Activated CD4-positive, alpha-beta T cell treated with anti-CD3 and anti-CD28 coated beads for 1 hour (primary cell): ENCODE measurements around the gene POM121C.
A peak's percentile ranks its signal among the peaks of the same experiment; 100 is the strongest.
"Not testable (repeated sequence)": the region's sequence is repeated elsewhere in the genome, so short reads cannot be mapped to it uniquely, and the experiment has no call there.

Experiments used
- DNase-seq: peaks from one replicate; pipeline ENCODE4 v3.0.0-alpha.2; 2020

Gene POM121C

DNA sequence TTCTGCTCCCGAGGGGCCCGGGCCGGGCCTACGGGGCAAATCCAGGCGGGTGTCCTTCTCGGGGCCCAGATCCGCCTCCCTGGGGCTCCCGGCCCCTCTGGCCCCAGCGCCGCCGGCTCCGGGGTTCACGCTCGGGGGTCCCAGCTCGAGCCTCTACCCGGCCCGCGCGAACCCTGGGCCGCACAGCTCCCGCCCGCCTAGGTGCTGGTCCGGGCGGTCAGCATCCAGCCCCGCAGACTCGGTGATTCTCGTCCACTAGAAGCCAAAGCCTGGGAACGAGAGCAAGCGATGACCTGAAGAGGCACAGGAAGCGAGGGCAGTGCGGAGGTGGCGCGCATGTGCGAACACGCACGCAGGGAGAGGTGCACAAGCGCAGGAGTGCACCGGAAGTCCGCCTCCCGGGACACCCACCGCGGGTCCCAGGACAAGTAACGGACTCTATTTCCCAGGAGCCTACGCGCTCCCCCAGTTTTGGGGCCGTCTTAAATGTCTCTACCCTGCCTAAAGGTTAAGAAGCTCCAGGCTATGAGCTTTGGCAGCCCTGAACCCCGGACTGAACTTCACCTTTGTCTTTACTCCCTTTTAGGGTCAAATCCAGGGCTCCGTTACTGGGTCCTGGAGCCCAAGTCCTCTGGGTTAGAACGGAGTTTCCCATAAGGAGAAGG, at the start of gene POM121C:
TSS of gene POM121C (minus strand) at position 321 of the 665 bp plus-strand sequence. CDS start 44,803 bp downstream, outside the sequence.
- peak; percentile 74 for DNase-seq

GRCh38 chr7:75534727-75535307, 48.7 kb upstream of the POM121C start:
- DNase-seq, result no peak

GRCh38 chr7:75533926-75534325, 47.8 kb upstream of the POM121C start:
- DNase-seq, result no peak

DNA sequence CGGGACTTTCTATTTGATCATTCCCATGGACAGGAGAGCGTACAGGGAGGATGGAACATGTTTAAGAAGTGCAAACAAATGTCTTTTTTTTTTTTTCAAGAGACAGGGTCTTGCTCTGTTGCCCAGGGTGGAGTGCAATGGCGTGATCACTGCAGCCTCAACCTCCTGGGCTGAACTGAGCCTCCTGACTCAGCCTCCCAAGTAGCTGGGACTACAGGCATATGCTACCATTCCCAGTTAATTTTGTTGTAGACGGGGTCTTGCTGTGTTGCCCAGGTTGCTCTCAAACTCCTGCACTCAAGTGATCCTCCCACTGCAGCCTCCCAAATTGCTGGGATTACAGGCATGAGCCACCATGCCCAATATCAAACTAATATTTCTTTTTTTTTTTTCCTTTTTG, 46.5 kb upstream of the POM121C start:
- DNase-seq, result no peak

DNA sequence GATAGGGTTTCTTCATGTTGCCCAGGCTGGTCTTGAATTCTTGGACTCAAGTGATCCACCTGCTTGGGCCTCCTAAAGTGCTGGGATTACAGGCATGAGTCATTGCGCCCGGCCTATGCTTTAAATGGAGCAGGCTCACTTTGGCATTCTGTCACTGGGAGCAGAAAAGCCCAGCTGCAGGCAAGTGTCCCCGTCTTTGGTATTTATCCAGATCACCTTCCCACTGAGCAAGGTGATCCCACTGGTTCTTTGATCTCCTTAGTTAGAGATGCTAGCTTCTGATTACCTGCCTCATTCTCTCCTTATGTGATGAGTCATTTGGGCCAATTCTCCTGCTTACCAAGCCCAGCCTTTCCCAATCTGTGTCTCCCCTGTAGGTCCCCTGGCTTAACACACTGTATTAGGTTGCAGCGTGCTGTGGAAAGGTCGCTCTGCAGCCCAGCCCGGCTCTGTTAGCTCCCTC, 45.3 kb upstream of the POM121C start:
- DNase-seq, result no peak

- not testable (repeated sequence) for DNase-seq
These were observed 41.2 kb upstream of the POM121C start for GRCh38 chr7:75527224-75527722.

DNA sequence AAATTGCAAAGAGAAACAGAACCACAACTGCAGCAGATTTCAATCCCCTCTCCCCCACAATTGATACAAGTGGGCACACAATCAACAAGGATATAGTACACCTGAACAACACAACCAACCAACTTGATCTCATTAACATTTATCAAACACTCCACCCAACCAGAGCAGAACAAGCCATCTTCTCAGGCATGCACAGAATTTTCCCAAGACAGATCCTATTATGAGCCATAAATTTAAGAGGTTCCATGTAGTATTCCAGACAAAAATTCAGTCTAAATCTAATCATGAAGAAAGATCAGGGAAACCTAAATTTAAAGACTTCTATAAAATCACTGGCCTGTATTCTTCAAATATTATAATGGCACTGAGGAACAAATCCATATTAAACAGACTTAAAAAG, 35.6 kb upstream of the POM121C start:
- not testable (repeated sequence) for DNase-seq

- DNase-seq, result not testable (repeated sequence)
These were observed 32.7 kb upstream of the POM121C start for GRCh38 chr7:75518842-75519241.

DNA sequence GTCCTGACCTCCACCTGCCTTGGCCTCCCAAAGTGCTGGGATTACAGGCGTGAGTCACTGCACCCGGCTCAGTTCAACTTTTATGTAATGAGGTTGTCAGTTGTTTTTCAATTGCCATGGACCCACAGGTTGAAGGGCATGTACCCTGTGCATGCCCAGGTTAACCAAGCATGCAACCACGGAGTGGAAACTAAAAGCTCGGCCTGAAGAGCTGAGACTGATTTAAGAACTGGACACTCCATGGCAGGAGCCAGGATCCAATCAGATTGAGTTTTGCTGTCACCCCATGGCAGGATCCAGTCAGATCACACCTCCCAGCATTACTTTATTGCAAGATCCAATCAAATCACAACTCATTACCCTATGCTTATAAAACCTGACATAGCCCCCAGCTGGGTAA, 22.9 kb upstream of the POM121C start:
- not testable (repeated sequence) for DNase-seq

- not testable (repeated sequence) for DNase-seq
These were observed 5.9 kb upstream of the POM121C start, which contains the start of gene SPDYE5 for GRCh38 chr7:75492020-75492419. SPDYE5 (plus strand) TSS chr7:75492320; CDS start chr7:75494048, 1,728 bp downstream.

- DNase-seq, result not testable (repeated sequence)
These were observed 632 bp downstream of the POM121C start for GRCh38 chr7:75485355-75485978.

DNA sequence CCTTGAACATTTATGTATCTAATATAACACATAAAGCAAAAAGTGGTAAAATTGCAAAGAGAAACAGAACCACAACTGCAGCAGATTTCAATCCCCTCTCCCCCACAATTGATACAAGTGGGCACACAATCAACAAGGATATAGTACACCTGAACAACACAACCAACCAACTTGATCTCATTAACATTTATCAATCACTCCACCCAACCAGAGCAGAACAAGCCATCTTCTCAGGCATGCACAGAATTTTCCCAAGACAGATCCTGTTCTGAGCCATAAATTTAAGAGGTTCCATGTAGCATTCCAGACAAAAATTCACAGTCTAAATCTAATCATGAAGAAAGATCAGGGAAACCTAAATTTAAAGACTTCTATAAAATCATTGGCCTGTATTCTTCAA, 5.8 kb downstream of the POM121C start:
- not testable (repeated sequence) for DNase-seq

DNA sequence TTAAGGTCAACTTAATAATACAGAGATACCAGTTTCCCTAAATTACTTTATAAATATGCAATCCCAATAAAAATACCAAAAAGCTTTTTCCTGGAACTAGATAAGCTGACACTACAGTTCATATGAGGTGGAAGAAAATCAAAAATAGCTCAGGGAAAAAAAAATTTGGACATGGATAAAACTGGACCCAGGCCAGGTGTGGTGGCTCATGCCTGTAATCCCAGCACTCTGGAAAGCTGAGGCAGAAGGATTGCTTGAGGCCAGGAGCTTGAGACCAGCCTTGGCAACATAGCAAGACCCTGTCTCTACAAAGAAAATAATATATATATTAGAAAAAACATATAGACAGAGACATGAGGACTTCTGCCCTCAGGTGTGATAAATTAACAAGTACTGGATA, 8.6 kb downstream of the POM121C start:
- DNase-seq, result not testable (repeated sequence)

GRCh38 chr7:75470166-75470565, 15.9 kb downstream of the POM121C start:
- not testable (repeated sequence) for DNase-seq

DNA sequence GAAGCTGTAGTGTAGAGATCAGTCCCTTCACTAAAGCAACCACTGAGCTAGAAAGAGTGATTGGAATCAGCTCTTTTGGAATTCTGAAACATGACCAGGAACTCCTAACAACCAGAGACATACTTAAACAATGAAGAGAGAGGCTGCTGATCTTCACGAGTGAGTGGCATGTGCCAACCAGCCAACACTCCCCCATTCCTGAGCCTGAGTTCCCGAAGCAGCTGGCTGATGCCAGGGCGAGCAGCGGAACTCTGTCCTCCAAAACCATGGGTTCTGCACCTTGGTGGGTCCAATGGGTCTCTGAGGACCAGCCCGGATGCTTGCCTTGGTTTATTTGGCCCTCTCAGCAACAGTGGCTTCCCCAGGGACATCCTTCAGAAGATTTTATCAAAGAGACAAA, 25.6 kb downstream of the POM121C start:
- DNase-seq, result not testable (repeated sequence)

DNA sequence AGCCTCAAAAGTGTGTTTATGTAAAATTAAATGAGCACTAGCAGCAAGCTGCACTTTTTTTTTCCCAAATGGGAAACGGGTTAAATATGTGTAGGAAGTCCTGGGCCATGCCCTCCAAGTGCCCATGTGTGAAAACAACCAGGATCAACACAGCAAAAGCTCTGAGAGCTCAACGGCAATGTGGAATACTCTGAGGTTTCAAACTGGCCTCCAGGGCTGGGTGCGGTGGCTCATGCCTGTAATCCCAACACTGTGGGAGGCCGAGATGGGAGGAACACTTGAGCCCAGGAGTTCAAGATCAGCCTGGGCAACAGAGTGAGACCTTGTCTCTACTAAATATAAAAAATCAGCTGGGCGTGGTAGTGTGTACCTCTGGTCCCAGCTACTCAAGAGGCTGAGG, 28.1 kb downstream of the POM121C start:
- DNase-seq, result not testable (repeated sequence)

GRCh38 chr7:75456403-75456802, 29.7 kb downstream of the POM121C start:
- DNase-seq, result not testable (repeated sequence)

DNA sequence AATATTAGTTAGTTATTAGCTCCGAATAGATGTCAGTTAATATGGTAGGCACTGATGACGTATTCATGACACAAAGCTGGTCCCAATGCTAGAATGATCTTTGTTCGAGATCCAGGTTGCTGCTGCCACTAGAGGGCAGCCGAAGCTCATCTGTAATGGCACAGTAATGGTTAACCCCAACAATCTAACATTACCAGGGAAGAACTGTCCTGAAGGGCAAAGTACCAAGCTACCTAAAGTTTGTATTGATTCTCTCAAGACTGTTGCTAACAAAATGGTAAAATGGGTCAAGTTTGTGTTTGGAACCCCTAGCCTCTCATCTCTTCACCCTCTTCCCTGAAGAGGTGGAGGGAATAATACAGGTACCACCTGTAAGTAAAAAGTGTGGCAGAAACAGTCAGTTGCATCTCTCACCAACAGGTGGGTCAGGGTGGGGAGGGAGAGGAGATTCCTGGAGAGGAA, 33.6 kb downstream of the POM121C start:
- DNase-seq, result not testable (repeated sequence)

DNA sequence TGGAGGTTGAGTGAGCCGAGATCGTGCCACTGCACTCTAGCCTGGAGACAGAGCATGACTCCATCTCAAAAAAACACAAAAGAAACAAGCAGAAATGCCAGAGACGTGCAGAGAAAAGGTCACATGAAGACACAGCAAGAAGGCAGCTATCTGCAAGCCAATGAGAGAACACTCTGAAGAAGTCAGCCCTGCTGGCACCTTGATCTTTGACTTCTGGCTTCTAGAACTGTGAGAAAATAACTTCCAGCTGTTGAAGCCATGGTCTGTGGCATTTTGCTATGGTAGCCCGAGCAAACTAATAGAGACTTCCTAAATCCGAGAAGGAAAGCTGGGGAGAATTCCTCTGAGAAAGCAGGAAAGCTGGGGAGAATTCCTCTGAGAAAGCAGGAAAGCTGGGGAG, 36.2 kb downstream of the POM121C start:
- not testable (repeated sequence) for DNase-seq

DNA sequence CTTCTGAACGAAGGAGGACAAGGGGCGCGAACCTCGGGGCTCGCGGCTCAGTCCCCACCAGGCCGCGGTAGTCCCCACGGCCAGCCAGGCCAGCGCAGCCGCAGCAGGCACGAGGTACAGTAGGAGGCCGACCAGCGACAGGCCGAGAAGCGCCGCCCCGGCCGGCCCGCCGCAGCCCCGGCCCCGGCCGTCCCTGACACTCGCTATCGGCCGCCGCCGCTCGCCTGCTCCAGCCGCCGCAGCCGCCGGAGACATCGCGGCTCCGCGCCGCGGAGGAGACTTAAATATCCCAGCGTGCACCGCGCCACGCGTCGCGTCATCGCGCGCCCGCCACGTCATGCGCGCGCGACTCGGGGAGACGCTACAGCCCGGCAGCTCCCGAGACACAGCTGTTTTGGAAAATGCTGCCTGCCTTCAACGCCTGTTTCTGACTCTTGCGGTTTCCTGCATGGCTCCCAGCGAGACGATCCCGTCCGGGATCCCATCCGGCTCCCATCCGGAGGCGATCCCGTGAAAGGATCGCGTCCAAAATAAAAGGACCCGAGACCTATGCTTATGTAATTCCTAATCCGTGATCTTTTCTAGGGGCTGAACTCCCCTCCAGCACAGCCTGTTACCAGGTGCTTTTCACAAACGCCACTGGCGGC, 43.5 kb downstream of the POM121C start:
- peak; percentile 31 for DNase-seq

DNA sequence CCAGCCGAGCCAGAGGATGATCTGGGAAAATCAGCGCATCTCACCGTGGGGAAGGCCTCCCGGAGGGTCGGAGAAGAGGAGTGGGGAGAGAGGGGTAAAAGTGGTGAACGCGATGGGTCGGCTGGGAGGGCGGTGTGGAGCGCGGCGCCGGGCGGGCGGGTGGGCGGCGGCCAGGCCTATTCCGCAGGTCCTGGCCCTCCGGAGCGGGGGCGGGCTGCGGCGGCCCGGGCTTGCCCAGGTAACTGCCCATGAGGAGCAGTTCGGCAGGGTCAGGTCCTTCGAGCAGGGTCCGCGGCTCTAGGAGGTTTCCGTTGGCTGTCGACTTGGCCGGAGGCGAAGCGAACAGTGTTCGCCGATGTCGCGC, 44.0 kb downstream of the POM121C start:
- DNase-seq, result not testable (repeated sequence)

DNA sequence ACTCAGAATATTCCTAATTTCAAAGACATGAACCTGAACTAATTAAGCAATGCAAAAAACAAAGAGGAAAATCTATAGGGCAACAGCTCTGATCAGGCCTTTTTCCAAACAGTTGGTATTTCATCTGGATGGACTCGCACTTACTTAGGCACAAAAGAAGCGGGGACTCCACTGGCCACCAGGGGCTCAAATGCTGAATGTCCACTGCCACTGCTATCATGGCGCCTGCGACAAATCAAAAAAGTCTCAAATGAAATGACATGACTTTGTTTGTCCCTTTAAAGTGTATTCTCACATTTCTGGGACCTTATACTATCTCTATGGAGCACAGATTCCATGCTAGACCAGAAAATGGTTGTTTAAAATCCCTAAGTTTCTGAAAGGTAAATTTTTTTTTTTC, 47.1 kb downstream of the POM121C start:
- DNase-seq, result not testable (repeated sequence)

DNA sequence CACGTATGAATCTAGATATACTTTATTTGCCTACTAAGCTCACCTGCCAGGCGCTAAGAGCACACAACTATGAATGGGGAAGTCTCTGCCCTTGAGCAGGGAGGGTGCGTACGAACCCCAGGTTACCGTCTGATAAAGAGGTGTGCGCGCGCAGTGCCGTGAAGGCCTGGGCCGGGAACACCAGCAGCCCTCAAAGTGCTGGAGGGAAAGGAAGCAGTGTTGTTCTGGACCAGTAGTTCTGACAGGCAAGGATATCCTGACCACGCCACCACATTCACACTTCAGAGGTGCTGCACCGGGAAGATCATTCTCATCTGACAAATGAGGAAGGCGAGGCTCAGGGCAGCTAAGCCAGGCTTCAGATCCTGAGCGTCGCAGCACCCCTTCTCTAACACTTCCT, 62.6 kb downstream of the POM121C start:
- DNase-seq, result not testable (repeated sequence)
